AG04450 (cell line): ENCODE data around the gene FFAR3. TPM values are rescaled to one million over a fixed set of nuclear protein-coding genes. Genes with fewer than 3 reads are reported as not detected.

ENCODE experiments used
- CTCF ChIA-PET: fragments of 300-600, 350-600 bp; formaldehyde crosslinking; extraction: SDS; loops from one replicate; lab custom pipeline; 2022; ENCODE audit warnings: antibody characterized with exemption, inconsistent platforms; lab: Charles Lee
- POLR2A ChIA-PET: fragments of 350-600 bp; formaldehyde crosslinking; extraction: SDS; loops from one replicate; lab custom pipeline; 2021; ENCODE audit warnings: antibody characterized with exemption, inconsistent platforms; lab: Yijun Ruan, JAX
- DNase-seq: peaks from one replicate; pipeline ENCODE4 v3.0.0-alpha.2; 2011; ENCODE audit warnings: low read depth, low spot score
- H3K27ac ChIP-seq: one replicate; pipeline ENCODE4 v1.5.1; 2012; ENCODE audit warnings: low read depth, low read length, control low read depth
- H3K27me3 ChIP-seq: one replicate; pipeline ENCODE4 v1.6.0; 2012; ENCODE audit warnings: low read length; ENCODE audit not compliant: control insufficient read depth, insufficient read depth
- H3K4me3 ChIP-seq: 2 replicates; pipeline ENCODE4 v1.5.1; 2011; ENCODE audit warnings: mild to moderate bottlenecking, low read depth, low read length, control low read depth
- H3K9me3 ChIP-seq: 2 replicates; pipeline ENCODE4 v1.5.1; 2012; ENCODE audit warnings: low read length; ENCODE audit not compliant: control insufficient read depth, insufficient read depth
- polyA plus RNA-seq: library from polyadenylated mRNA; depleted of rRNA; stranded (reverse); fragments of >200 nt; gene quantifications from 2 replicates; pipeline ENCODE4 v1.2.3, GENCODE V29; 2011
- TF ChIP-seq, protein P1 (sequence below): IDR thresholded peaks from 2 replicates; pipeline ENCODE4 v1.5.1; 2011; ENCODE audit warnings: low read depth, low read length, control low read depth, inconsistent platforms

FFAR3 gene
- polyA plus RNA-seq, 1 experiment = not detected

DNA sequence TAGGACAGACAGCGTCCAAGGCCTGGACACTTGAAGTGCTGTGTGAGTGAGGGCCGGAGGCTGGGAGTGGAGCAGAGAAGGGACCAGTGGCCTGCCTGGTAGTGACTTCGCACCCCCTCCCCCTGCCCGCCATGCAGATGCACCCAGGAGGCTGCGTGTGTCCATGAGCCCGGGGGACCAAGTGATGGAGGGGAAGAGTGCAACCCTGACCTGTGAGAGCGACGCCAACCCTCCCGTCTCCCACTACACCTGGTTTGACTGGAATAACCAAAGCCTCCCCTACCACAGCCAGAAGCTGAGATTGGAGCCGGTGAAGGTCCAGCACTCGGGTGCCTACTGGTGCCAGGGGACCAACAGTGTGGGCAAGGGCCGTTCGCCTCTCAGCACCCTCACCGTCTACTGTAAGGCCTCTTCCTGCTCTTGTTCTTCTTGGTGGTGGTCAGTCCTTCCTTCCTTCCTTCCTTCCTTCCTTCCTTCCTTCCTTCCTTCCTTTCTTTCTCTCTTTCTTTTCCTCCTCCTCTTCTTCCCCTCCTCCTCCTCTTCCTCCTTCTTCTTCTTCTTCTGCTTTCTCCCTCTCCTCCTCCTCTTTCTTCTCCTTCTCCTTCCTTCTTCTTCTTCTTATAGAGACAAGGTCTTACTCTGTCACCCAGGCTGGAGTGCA, 16.6 kb upstream of the FFAR3 start:
- H3K9me3 ChIP-seq = no peaks in the 10 kb centered on the region
- CTCF ChIA-PET = no interaction called here
- no peak overlapping the region for H3K27ac ChIP-seq
- H3K27me3 ChIP-seq = no peaks in the 10 kb centered on the region
- no peak overlapping the region for H3K4me3 ChIP-seq
- TF ChIP-seq, protein P1, sequence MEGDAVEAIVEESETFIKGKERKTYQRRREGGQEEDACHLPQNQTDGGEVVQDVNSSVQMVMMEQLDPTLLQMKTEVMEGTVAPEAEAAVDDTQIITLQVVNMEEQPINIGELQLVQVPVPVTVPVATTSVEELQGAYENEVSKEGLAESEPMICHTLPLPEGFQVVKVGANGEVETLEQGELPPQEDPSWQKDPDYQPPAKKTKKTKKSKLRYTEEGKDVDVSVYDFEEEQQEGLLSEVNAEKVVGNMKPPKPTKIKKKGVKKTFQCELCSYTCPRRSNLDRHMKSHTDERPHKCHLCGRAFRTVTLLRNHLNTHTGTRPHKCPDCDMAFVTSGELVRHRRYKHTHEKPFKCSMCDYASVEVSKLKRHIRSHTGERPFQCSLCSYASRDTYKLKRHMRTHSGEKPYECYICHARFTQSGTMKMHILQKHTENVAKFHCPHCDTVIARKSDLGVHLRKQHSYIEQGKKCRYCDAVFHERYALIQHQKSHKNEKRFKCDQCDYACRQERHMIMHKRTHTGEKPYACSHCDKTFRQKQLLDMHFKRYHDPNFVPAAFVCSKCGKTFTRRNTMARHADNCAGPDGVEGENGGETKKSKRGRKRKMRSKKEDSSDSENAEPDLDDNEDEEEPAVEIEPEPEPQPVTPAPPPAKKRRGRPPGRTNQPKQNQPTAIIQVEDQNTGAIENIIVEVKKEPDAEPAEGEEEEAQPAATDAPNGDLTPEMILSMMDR = no peak
- POLR2A ChIA-PET = no interaction called here
- DNase-seq = no peak

DNA sequence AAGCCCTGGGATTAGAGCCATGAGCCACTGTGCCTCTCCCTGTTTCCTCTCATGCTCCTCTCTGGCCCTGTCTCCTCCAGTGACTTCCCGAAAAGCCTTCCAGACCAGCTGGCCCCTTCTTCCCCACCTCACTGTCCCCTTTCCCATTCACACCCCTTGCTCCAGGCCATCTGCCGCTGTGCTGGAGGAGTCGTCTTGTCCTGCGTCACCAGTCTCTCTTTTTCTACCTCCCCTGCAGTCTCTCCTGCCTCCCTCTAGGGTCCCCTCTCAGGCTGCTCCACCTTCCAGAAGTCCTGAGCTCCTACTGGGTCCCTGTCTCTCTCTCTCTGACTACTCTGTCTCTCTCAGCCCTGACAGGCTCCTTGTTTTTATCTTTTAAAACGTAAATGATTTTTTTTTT, 15.8 kb upstream of the FFAR3 start:
- no peaks in the 10 kb centered on the region for H3K27me3 ChIP-seq
- CTCF ChIA-PET = no interaction called here
- TF ChIP-seq, protein P1 = no peak
- no peak for DNase-seq
- H3K4me3 ChIP-seq = no peak overlapping the region
- H3K27ac ChIP-seq = no peak overlapping the region
- POLR2A ChIA-PET = no interaction called here
- no peaks in the 10 kb centered on the region for H3K9me3 ChIP-seq

DNA sequence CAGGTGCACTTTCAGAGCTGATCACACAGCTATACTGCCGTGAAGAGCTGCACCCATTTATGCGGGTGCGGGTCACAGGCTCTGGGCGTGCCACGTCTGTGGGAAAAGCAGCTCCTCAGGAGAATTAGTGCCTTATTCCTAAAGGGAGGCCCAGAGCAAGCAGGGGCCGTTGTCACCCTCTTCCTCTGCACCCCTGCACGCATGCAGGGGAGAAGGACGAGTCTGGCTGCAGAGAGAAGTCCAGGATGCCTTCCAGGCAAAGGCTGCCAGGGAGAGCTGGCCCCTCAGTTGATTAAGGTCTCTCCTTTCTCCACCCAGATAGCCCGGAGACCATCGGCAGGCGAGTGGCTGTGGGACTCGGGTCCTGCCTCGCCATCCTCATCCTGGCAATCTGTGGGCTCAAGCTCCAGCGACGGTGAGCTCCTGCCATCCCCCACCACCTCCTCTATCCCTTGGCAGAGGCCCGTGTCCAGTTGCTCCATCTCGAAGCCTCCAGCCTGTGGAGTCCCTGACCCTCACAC, 13.7 kb upstream of the FFAR3 start:
- Histone ChIP-seq H3K4me3 (no peak overlapping the region), H3K9me3 (no peaks in the 10 kb centered on the region), H3K27ac (no peak overlapping the region), H3K27me3 (peaks cover 6% of the 10 kb centered on the region)
- DNase-seq = no peak
- ChIA-PET CTCF (no interaction called here), POLR2A (interaction anchor here (0.5 kb wide), 1 partner anchor 104 kb away, joined by 5 read pairs; no protein-coding TSS in a partner anchor)
- TF ChIP-seq, protein P1 = no peak

GRCh38 chr19:35345671-35346111, 12.6 kb upstream of the FFAR3 start:
- TF ChIP-seq, protein P1 = no peak
- ChIA-PET POLR2A (no interaction called here), CTCF (no interaction called here)
- no peak for DNase-seq
- Histone ChIP-seq H3K27me3 (peaks cover 6% of the 10 kb centered on the region), H3K4me3 (no peak overlapping the region), H3K9me3 (no peaks in the 10 kb centered on the region), H3K27ac (no peak overlapping the region)
